SK-N-SH (cell line): ENCODE results near the gene FLRT1. TPM values are rescaled to one million over a fixed set of nuclear protein-coding genes. Genes with fewer than 3 reads are reported as not detected.

Experiments
- CTCF ChIA-PET: fragments of 300-600, 350-600 bp; formaldehyde crosslinking; extraction: SDS; loops from one replicate; lab custom pipeline; 2021; lab: Yijun Ruan, JAX
- POLR2A ChIA-PET: fragments of 350-600 bp; sonication (Branson Sonifier 250); formaldehyde crosslinking; extraction: SDS; loops from one replicate; lab custom pipeline; 2020; ENCODE audit warnings: antibody characterized with exemption, inconsistent platforms; lab: Yijun Ruan, JAX
- DNase-seq: peaks from one replicate; pipeline ENCODE4 v3.0.0; 2012
- H2AFZ ChIP-seq: fragments of 200-600 bp; sonication (generic); 2 replicates; pipeline ENCODE4 v1.8.1; 2016; ENCODE audit warnings: antibody characterized with exemption, mild to moderate bottlenecking, low read depth
- H3F3A ChIP-seq: fragments of 200-600 bp; sonication (generic); replicated peaks from 2 replicates; pipeline ENCODE3; 2016; ENCODE audit warnings: antibody characterized with exemption, mild to moderate bottlenecking; ENCODE audit not compliant: insufficient read depth
- H3K27ac ChIP-seq, 2 experiments: fragments of 200-500 bp in 1 of 2; fragments of 200-600 bp in 1 of 2; sonication (Bioruptor generic) in 1 of 2; sonication (generic), shearing (Covaris generic) in 1 of 2; 2 replicates each; pipeline versions ENCODE4 v1.5.1 to v1.6.1; 2014 to 2016; ENCODE audit warnings: low read depth in 2 of 2, inconsistent platforms in 1 of 2, low read length in 1 of 2, mild to moderate bottlenecking in 1 of 2, mixed read lengths in 1 of 2
- H3K27me3 ChIP-seq: fragments of 200-600 bp; sonication (generic), shearing (Covaris generic); 2 replicates; pipeline ENCODE4 v1.6.1; 2016; ENCODE audit warnings: mixed run types; ENCODE audit not compliant: insufficient read depth
- H3K36me3 ChIP-seq, 2 experiments: fragments of 200-500 bp in 1 of 2; fragments of 200-600 bp in 1 of 2; sonication (Bioruptor generic) in 1 of 2; sonication (generic) in 1 of 2; replicated peaks in 1 of 2; 2 replicates each; pipeline versions ENCODE3 to v1.5.1; 2014 to 2016; ENCODE audit warnings: low read length in 1 of 2, mild to moderate bottlenecking in 1 of 2; ENCODE audit not compliant: insufficient read depth in 2 of 2, control insufficient read depth in 1 of 2
- H3K4me1 ChIP-seq, 2 experiments: fragments of 200-500 bp in 1 of 2; fragments of 200-600 bp in 1 of 2; sonication (Bioruptor generic) in 1 of 2; sonication (generic), shearing (Covaris generic) in 1 of 2; 2 replicates each; pipeline versions ENCODE4 v1.5.1 to v1.6.1; 2014 to 2016; ENCODE audit warnings: low read depth in 1 of 2, low read length in 1 of 2, mixed run types in 1 of 2; ENCODE audit not compliant: insufficient read depth in 2 of 2, control insufficient read depth in 1 of 2
- H3K4me2 ChIP-seq: fragments of 200-600 bp; sonication (generic), shearing (Covaris generic); 2 replicates; pipeline ENCODE4 v1.6.1; 2017; ENCODE audit warnings: mixed run types
- H3K4me3 ChIP-seq, 2 experiments: fragments of 200-500 bp in 1 of 2; fragments of 200-600 bp in 1 of 2; sonication (Bioruptor generic) in 1 of 2; sonication (generic), shearing (Covaris generic) in 1 of 2; 2 replicates each; pipeline versions ENCODE4 v1.5.1 to v1.8.1; 2014 to 2016; ENCODE audit warnings: low read depth in 2 of 2, inconsistent platforms in 1 of 2, low read length in 1 of 2, mild to moderate bottlenecking in 1 of 2, mixed read lengths in 1 of 2, moderate library complexity in 1 of 2
- H3K79me2 ChIP-seq: fragments of 200-600 bp; sonication (generic); 2 replicates; pipeline ENCODE4 v1.8.1; 2017; ENCODE audit warnings: mild to moderate bottlenecking; ENCODE audit not compliant: insufficient read depth
- H3K9ac ChIP-seq: fragments of 200-600 bp; sonication (generic); 2 replicates; pipeline ENCODE4 v1.6.1; 2017; ENCODE audit warnings: mixed run types
- H3K9me2 ChIP-seq: fragments of 200-600 bp; sonication (generic); 2 replicates; pipeline ENCODE4 v1.6.1; 2017; ENCODE audit warnings: mixed run types
- H3K9me3 ChIP-seq: fragments of 200-600 bp; sonication (generic); 2 replicates; pipeline ENCODE4 v1.6.1; 2017; ENCODE audit warnings: mixed run types, mild to moderate bottlenecking, moderate library complexity
- H4K20me1 ChIP-seq: fragments of 200-600 bp; sonication (generic); 2 replicates; pipeline ENCODE4 v1.6.1; 2017; ENCODE audit warnings: mild to moderate bottlenecking, mixed run types; ENCODE audit not compliant: insufficient read depth
- CHD2 ChIP-seq: fragments of 150-350 bp; IDR thresholded peaks from 2 replicates; pipeline ENCODE4 v1.6.1; 2018; ENCODE audit warnings: low read length; ENCODE audit not compliant: partially characterized antibody
- ELF1 ChIP-seq: IDR thresholded peaks from 2 replicates; pipeline ENCODE4 v1.4.0; 2012
- EP300 ChIP-seq, 2 experiments: IDR thresholded peaks; 2 replicates each; pipeline versions ENCODE4 v1.4.0 to v1.6.1; 2012; ENCODE audit warnings: borderline replicate concordance in 1 of 2, low read depth in 1 of 2, low read length in 1 of 2
- EZH2phosphoT487 ChIP-seq: fragments of 200-600 bp; sonication (generic); IDR thresholded peaks from 2 replicates; pipeline ENCODE4 v1.6.1; 2017; ENCODE audit warnings: low read depth, mixed run types, mild to moderate bottlenecking, antibody characterized with exemption, moderate library complexity, borderline replicate concordance
- FOSL2 ChIP-seq: IDR thresholded peaks from 2 replicates; pipeline ENCODE4 v1.4.0; 2012; ENCODE audit warnings: low read depth, mild to moderate bottlenecking, moderate library complexity, borderline replicate concordance
- FOXJ3 ChIP-seq: sonication (generic); formaldehyde crosslinking; IDR thresholded peaks from 2 replicates; pipeline ENCODE4 v1.5.1; 2020; ENCODE audit warnings: mild to moderate bottlenecking, missing genetic modification reagents
- FOXM1 ChIP-seq: IDR thresholded peaks from 2 replicates; pipeline ENCODE4 v1.4.0; 2012; ENCODE audit warnings: low read depth, mild to moderate bottlenecking
- GABPA ChIP-seq: IDR thresholded peaks from 2 replicates; pipeline ENCODE4 v1.4.0; 2012; ENCODE audit warnings: low read depth, mild to moderate bottlenecking
- GATA2 ChIP-seq: sonication (generic); formaldehyde crosslinking; IDR thresholded peaks from 2 replicates; pipeline ENCODE4 v1.5.0; 2020; ENCODE audit warnings: mild to moderate bottlenecking, missing genetic modification reagents
- JUND ChIP-seq: IDR thresholded peaks from 2 replicates; pipeline ENCODE4 v1.4.0; 2012
- MEF2A ChIP-seq: IDR thresholded peaks from 2 replicates; pipeline ENCODE4 v1.4.0; 2012; ENCODE audit warnings: low read depth, borderline replicate concordance
- MXI1 ChIP-seq: IDR thresholded peaks from 2 replicates; pipeline ENCODE4 v1.6.1; 2012; ENCODE audit warnings: mild to moderate bottlenecking, low read depth, low read length, improper control_type of control experiment
- NFIC ChIP-seq: IDR thresholded peaks from 2 replicates; pipeline ENCODE4 v1.4.0; 2012; ENCODE audit warnings: borderline replicate concordance
- NRF1 ChIP-seq: IDR thresholded peaks from 2 replicates; pipeline ENCODE4 v1.6.1; 2012; ENCODE audit warnings: low read depth, mild to moderate bottlenecking, low read length
- POLR2AphosphoS5 ChIP-seq: IDR thresholded peaks from 2 replicates; pipeline ENCODE4 v1.6.1; 2012; ENCODE audit warnings: low read depth, low read length
- RCOR1 ChIP-seq: fragments of 150-350 bp; IDR thresholded peaks from 2 replicates; pipeline ENCODE4 v1.6.1; 2017; ENCODE audit warnings: antibody characterized with exemption, low read length
- RFX5 ChIP-seq: IDR thresholded peaks from 2 replicates; pipeline ENCODE4 v1.6.1; 2012; ENCODE audit warnings: mild to moderate bottlenecking, improper control_type of control experiment, low read length
- RXRA ChIP-seq: IDR thresholded peaks from 2 replicates; pipeline ENCODE4 v1.4.0; 2012; ENCODE audit warnings: low read depth, mild to moderate bottlenecking, borderline replicate concordance
- SMC3 ChIP-seq: IDR thresholded peaks from 2 replicates; pipeline ENCODE4 v1.6.1; 2012; ENCODE audit warnings: low read depth, low read length, improper control_type of control experiment
- TEAD4 ChIP-seq: IDR thresholded peaks from 2 replicates; pipeline ENCODE4 v1.4.0; 2012; ENCODE audit warnings: mild to moderate bottlenecking, borderline replicate concordance; ENCODE audit not compliant: insufficient read depth
- WGBS: methylation state at CpG from one replicate; pipeline ENCODE4 v1.1.6; 2017; ENCODE audit warnings: low lambda C conversion rate; 5-methylcytosine and 5-hydroxymethylcytosine counted together
- polyA plus RNA-seq, 3 experiments: library from polyadenylated mRNA; depleted of rRNA; stranded (reverse); fragments of >200 nt; gene quantifications; 2 replicates each; pipeline ENCODE4 v1.2.3, GENCODE V29; 2012
- TF ChIP-seq, protein P1 (sequence below): IDR thresholded peaks from 2 replicates; pipeline ENCODE4 v1.4.0; 2012; ENCODE audit warnings: low read depth, borderline replicate concordance
- TF ChIP-seq, protein P2 (sequence below): fragments of 150-350 bp; IDR thresholded peaks from 2 replicates; pipeline ENCODE4 v1.6.1; 2017; ENCODE audit warnings: antibody characterized with exemption, low read length, low read depth, borderline replicate concordance
- TF ChIP-seq, protein P3 (sequence below): fragments of 200-600 bp; sonication (generic); IDR thresholded peaks from 2 replicates; pipeline ENCODE4 v1.6.1; 2017; ENCODE audit warnings: antibody characterized with exemption, mild to moderate bottlenecking, moderate library complexity

Gene FLRT1
- polyA plus RNA-seq, 1 of the 3 experiments (the other 2 are of a cell fraction) = 0.03 TPM

DNA sequence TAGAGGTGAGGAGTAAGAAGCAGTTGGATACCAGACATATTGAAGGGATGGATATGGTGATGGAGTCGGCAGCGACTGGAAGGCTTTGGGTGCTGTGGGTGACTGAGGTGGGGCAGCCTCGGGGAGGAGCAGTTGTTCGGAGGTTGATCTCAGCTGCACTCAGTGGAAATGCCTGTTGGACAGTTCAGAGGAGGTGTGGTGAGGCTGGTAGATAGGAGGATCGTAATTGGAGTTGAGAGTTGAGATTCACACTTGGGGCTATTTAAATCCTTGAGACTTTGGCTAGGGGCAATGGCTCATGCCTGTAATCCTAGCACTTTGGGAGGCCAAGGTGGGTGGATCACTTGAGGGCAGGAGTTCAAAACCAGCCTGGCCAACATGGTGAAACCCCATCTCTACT lies 42.6 kb upstream of the FLRT1 start:
- peaks cover 25 to 41% of the 10 kb centered on the region in 2 experiments for H3K36me3 ChIP-seq
- TF ChIP-seq JUND (no peak), RXRA (no peak), GABPA (no peak), POLR2AphosphoS5 (no peak), ELF1 (no peak), MXI1 (no peak), GATA2 (CRISPR knock-in tag) (no peak), FOXJ3 (no peak), NFIC (no peak), EP300 (IDR thresholded peaks at IDR 0.05; ENCODE audit: borderline replicate concordance in 1 of 2, low read depth in 1 of 2, low read length in 1 of 2) (no peak), MEF2A (no peak), CHD2 (no peak), EZH2phosphoT487 (no peak)
- TF ChIP-seq, protein P1, sequence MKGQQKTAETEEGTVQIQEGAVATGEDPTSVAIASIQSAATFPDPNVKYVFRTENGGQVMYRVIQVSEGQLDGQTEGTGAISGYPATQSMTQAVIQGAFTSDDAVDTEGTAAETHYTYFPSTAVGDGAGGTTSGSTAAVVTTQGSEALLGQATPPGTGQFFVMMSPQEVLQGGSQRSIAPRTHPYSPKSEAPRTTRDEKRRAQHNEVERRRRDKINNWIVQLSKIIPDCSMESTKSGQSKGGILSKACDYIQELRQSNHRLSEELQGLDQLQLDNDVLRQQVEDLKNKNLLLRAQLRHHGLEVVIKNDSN = no peak
- TF ChIP-seq, protein P2, sequence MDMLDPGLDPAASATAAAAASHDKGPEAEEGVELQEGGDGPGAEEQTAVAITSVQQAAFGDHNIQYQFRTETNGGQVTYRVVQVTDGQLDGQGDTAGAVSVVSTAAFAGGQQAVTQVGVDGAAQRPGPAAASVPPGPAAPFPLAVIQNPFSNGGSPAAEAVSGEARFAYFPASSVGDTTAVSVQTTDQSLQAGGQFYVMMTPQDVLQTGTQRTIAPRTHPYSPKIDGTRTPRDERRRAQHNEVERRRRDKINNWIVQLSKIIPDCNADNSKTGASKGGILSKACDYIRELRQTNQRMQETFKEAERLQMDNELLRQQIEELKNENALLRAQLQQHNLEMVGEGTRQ = no peak
- TF ChIP-seq, protein P3, sequence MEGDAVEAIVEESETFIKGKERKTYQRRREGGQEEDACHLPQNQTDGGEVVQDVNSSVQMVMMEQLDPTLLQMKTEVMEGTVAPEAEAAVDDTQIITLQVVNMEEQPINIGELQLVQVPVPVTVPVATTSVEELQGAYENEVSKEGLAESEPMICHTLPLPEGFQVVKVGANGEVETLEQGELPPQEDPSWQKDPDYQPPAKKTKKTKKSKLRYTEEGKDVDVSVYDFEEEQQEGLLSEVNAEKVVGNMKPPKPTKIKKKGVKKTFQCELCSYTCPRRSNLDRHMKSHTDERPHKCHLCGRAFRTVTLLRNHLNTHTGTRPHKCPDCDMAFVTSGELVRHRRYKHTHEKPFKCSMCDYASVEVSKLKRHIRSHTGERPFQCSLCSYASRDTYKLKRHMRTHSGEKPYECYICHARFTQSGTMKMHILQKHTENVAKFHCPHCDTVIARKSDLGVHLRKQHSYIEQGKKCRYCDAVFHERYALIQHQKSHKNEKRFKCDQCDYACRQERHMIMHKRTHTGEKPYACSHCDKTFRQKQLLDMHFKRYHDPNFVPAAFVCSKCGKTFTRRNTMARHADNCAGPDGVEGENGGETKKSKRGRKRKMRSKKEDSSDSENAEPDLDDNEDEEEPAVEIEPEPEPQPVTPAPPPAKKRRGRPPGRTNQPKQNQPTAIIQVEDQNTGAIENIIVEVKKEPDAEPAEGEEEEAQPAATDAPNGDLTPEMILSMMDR = no peak
- TF ChIP-seq, all 33 proteins: peak for 0
- POLR2A ChIA-PET = no interaction called here
- Histone ChIP-seq H3K9me2 (no peaks in the 10 kb centered on the region), H3K4me1 (no peaks in the 10 kb centered on the region; a peak in 1 of 4 replicates), H2AFZ (no peak overlapping the region), H3K4me2 (no peak overlapping the region), H3F3A (no peaks in the 10 kb centered on the region), H3K27me3 (no peaks in the 10 kb centered on the region), H3K27ac (no peak overlapping the region), H4K20me1 (peaks cover 23% of the 10 kb centered on the region), H3K9me3 (no peaks in the 10 kb centered on the region), H3K9ac (no peak overlapping the region), H3K79me2 (peaks cover 42% of the 10 kb centered on the region), H3K4me3 (no peak overlapping the region)
- 82% methylated on average over 5 of the region's 5 CpGs for WGBS
- CTCF ChIA-PET = no interaction called here
- no peak for DNase-seq

DNA sequence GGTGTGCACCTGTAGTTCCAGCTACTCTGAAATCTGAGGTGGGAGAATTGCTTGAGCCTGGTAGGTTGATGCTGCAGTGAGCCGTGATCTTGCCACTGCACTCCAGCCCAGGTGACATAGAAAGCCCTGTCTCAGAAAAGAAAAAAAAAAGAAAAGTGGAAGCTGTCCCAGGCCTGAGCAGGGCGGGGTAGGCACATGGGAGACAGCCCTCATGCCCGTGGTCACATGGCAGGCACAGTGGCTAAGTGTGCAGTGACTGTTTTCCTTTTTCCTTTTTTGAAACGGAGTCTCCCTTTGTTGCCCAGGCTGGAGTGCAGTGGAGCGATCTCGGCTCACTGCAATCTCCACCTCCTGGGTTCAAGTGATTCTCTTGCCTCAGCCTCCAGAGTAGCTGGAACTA lies 41.7 kb upstream of the FLRT1 start:
- POLR2A ChIA-PET = no interaction called here
- Histone ChIP-seq H3K27ac (no peak overlapping the region), H3F3A (no peaks in the 10 kb centered on the region), H3K27me3 (no peaks in the 10 kb centered on the region), H2AFZ (no peak overlapping the region), H3K36me3 (peaks cover 19 to 41% of the 10 kb centered on the region in 2 experiments), H3K4me2 (no peak overlapping the region), H3K79me2 (peaks cover 33% of the 10 kb centered on the region), H3K9ac (no peak overlapping the region), H4K20me1 (peaks cover 20% of the 10 kb centered on the region), H3K4me3 (no peak overlapping the region), H3K9me2 (no peaks in the 10 kb centered on the region), H3K9me3 (no peaks in the 10 kb centered on the region), H3K4me1 (no peaks in the 10 kb centered on the region; a peak in 1 of 4 replicates)
- CTCF ChIA-PET = interaction anchor here (0.9 to 2.1 kb wide), 4 partner anchors 14 to 159 kb away, joined by 3 to 7 read pairs (median 4); no protein-coding TSS in a partner anchor
- DNase-seq = no peak
- WGBS = 78% methylated on average over 3 of the region's 6 CpGs
- TF ChIP-seq TEAD4 = no peak
- no peak for TF ChIP-seq SMC3
- TF ChIP-seq, protein P3 = no peak
- no peak for TF ChIP-seq GABPA
- no peak for TF ChIP-seq EP300 (IDR thresholded peaks at IDR 0.05; ENCODE audit: borderline replicate concordance in 1 of 2, low read depth in 1 of 2, low read length in 1 of 2)
- no peak for TF ChIP-seq NRF1
- no peak for TF ChIP-seq RCOR1
- no peak for TF ChIP-seq MXI1
- TF ChIP-seq JUND = no peak
- TF ChIP-seq POLR2AphosphoS5 = no peak
- TF ChIP-seq FOSL2 = no peak
- TF ChIP-seq RFX5 = no peak
- no peak for TF ChIP-seq MEF2A
- TF ChIP-seq NFIC = no peak
- no peak for TF ChIP-seq FOXM1
